Loucy (cell line): Measurements from ENCODE around the gene COL2A1.

Experiments used
- H2AFZ ChIP-seq: fragments of 200-600 bp; sonication (generic); 2 replicates; pipeline ENCODE4 v1.6.0; 2016; ENCODE audit warnings: antibody characterized with exemption, mild to moderate bottlenecking, low read length, moderate library complexity
- H3F3A ChIP-seq: fragments of 200-600 bp; 2 replicates; pipeline ENCODE4 v1.6.0; 2016; ENCODE audit warnings: antibody characterized with exemption, low read depth, mild to moderate bottlenecking
- H3K27me3 ChIP-seq: fragments of 200-600 bp; sonication (generic); 2 replicates; pipeline ENCODE4 v1.6.1; 2014; ENCODE audit warnings: low read length, mild to moderate bottlenecking; ENCODE audit not compliant: insufficient read depth, poor library complexity, severe bottlenecking
- H3K36me3 ChIP-seq: fragments of 200-600 bp; sonication (generic); 2 replicates; pipeline ENCODE4 v1.6.1; 2016; ENCODE audit warnings: low read length; ENCODE audit not compliant: insufficient read depth
- H3K4me1 ChIP-seq: fragments of 200-600 bp; sonication (generic); 2 replicates; pipeline ENCODE4 v1.5.1; 2014; ENCODE audit warnings: low read length, mild to moderate bottlenecking; ENCODE audit not compliant: insufficient read depth, poor library complexity, severe bottlenecking
- H3K4me2 ChIP-seq: fragments of 200-600 bp; sonication (generic); 2 replicates; pipeline ENCODE4 v1.6.0; 2014; ENCODE audit warnings: antibody characterized with exemption, low read length, low read depth, mild to moderate bottlenecking; ENCODE audit not compliant: poor library complexity, severe bottlenecking
- H3K4me3 ChIP-seq: fragments of 200-600 bp; sonication (generic); 2 replicates; pipeline ENCODE4 v1.5.1; 2014; ENCODE audit warnings: low read length, mild to moderate bottlenecking, mixed read lengths; ENCODE audit not compliant: poor library complexity, severe bottlenecking
- H3K79me2 ChIP-seq: fragments of 200-600 bp; sonication (generic); 2 replicates; pipeline ENCODE4 v1.6.1; 2014; ENCODE audit warnings: low read length; ENCODE audit not compliant: insufficient read depth
- H3K9ac ChIP-seq: fragments of 200-600 bp; sonication (generic); 2 replicates; pipeline ENCODE4 v1.6.0; 2014; ENCODE audit warnings: mild to moderate bottlenecking, low read depth, low read length, moderate library complexity; ENCODE audit not compliant: poor library complexity, severe bottlenecking
- H3K9me2 ChIP-seq: fragments of 200-600 bp; sonication (generic); replicated peaks from 2 replicates; pipeline ENCODE4 v1.6.1; 2016; ENCODE audit warnings: low read depth, low read length, mixed read lengths
- H3K9me3 ChIP-seq: fragments of 200-600 bp; sonication (generic); 2 replicates; pipeline ENCODE4 v1.6.1; 2014; ENCODE audit warnings: mild to moderate bottlenecking, antibody characterized with exemption, low read length, low read depth; ENCODE audit not compliant: insufficient read depth
- H4K20me1 ChIP-seq: fragments of 200-600 bp; sonication (generic); 2 replicates; pipeline ENCODE4 v1.6.0; 2014; ENCODE audit warnings: antibody characterized with exemption, low read length, mild to moderate bottlenecking; ENCODE audit not compliant: insufficient read depth, poor library complexity, severe bottlenecking
- CTCF ChIP-seq: fragments of 200-600 bp; sonication (generic); conservative IDR thresholded peaks from 2 replicates; pipeline ENCODE4 v1.5.1; 2014; ENCODE audit warnings: mild to moderate bottlenecking, antibody characterized with exemption, low read length
- EZH2phosphoT487 ChIP-seq: fragments of 200-600 bp; IDR thresholded peaks from 2 replicates; pipeline ENCODE4 v1.6.1; 2018; ENCODE audit warnings: antibody characterized with exemption, mild to moderate bottlenecking, moderate library complexity, borderline replicate concordance

The COL2A1 gene

DNA sequence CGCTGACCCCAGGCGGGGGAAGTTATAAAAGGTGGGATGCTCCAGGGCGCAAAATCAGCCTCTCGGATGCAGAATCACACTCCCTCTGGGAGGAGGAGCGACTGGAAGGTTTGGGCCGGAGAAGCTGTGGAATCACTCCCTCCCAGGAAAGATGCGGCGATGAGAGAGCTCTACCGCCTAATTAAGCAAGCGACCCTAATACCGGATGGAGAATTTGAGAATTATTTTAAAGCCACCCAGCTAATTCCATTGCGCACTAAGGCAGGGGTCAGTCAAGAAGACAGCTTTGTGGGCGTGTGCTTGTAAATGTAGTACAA, 1.9 kb downstream of the COL2A1 start:
- TF ChIP-seq CTCF (no peak), EZH2phosphoT487 (no peak)
- no peaks in the 10 kb centered on the region for H3K9me3 ChIP-seq
- peak overlapping the region; percentile 75 for H3K4me2 ChIP-seq
- peaks cover 53% of the 10 kb centered on the region for H3K79me2 ChIP-seq
- peak overlapping the region; percentile 39 for H3K9ac ChIP-seq
- H3K4me3 ChIP-seq = peak overlapping the region; percentile 83
- H3K9me2 ChIP-seq = no peaks in the 10 kb centered on the region
- no peak overlapping the region for H2AFZ ChIP-seq
- H3K4me1 ChIP-seq = peaks cover 35% of the 10 kb centered on the region
- H3F3A ChIP-seq = no peaks in the 10 kb centered on the region
- H3K27me3 ChIP-seq = peaks cover 16% of the 10 kb centered on the region
- H3K36me3 ChIP-seq = peaks cover 7% of the 10 kb centered on the region; the same call in 1 of the 2 replicates
- peaks cover 26% of the 10 kb centered on the region for H4K20me1 ChIP-seq

GRCh38 chr12:48001505-48002413, 2.5 kb downstream of the COL2A1 start:
- Histone ChIP-seq H3K4me1 (peaks cover 35% of the 10 kb centered on the region), H3K9me3 (no peaks in the 10 kb centered on the region), H3K9ac (peak overlapping the region; percentile 39), H3K36me3 (peaks cover 13% of the 10 kb centered on the region; the same call in 1 of the 2 replicates), H3K9me2 (no peaks in the 10 kb centered on the region), H3K4me2 (peak overlapping the region; percentile 75), H2AFZ (peak overlapping the region; percentile 74; the same call in 1 of the 2 replicates), H3F3A (no peaks in the 10 kb centered on the region), H3K79me2 (peaks cover 53% of the 10 kb centered on the region), H3K27me3 (peaks cover 16% of the 10 kb centered on the region), H3K4me3 (peak overlapping the region; percentile 83), H4K20me1 (peaks cover 26% of the 10 kb centered on the region)
- TF ChIP-seq EZH2phosphoT487 = no peak
- TF ChIP-seq CTCF = no peak

GRCh38 chr12:48000878-48001504, 3.3 kb downstream of the COL2A1 start:
- no peak for TF ChIP-seq CTCF
- no peak for TF ChIP-seq EZH2phosphoT487
- peak overlapping the region; percentile 83 for H3K4me3 ChIP-seq
- peak overlapping the region; percentile 75 for H3K4me2 ChIP-seq
- no peak overlapping the region for H3K9ac ChIP-seq
- H3K36me3 ChIP-seq = peaks cover 21% of the 10 kb centered on the region; the same call in 1 of the 2 replicates
- no peaks in the 10 kb centered on the region for H3F3A ChIP-seq
- peaks cover 35% of the 10 kb centered on the region for H3K4me1 ChIP-seq
- no peaks in the 10 kb centered on the region for H3K9me2 ChIP-seq
- peaks cover 16% of the 10 kb centered on the region for H3K27me3 ChIP-seq
- H3K79me2 ChIP-seq = peaks cover 53% of the 10 kb centered on the region
- peaks cover 26% of the 10 kb centered on the region for H4K20me1 ChIP-seq
- peak overlapping the region; percentile 74; the same call in 1 of the 2 replicates for H2AFZ ChIP-seq
- no peaks in the 10 kb centered on the region for H3K9me3 ChIP-seq
